A549 treated with RU486 at 1 μM for 4 hours (cell line): ENCODE data around the gene VCX2. TPM values are rescaled to one million over a fixed set of nuclear protein-coding genes. Genes with fewer than 3 reads are reported as not detected.

ENCODE experiments used
- total RNA-seq: library from RNA; stranded (reverse); fragments of 200-300 nt; extraction: Qiagen RNA extraction; gene quantifications from 5 replicates; pipeline ENCODE4 v1.2.3, GENCODE V29; 2022; ENCODE audit warnings: low read depth

Gene VCX2
- not detected in 5 replicates for total RNA-seq

DNA sequence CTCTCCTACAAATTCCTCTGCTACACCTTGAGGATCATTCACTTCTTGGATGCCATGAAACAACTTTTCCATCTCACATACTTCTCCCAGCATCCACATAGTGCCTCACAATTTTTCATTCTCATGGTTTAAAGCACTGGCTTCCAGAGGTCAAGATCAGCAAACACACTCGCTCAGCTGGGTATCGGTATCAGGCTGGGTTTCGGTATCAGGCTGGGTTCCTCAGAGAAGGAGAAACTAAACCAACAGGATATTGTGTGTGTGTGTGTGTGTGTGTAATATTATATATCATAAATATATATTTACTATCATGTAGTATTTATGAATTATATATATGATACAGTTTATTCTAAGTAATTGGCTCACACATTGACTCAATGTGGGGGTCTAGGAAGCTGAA, at the start of gene VCX2:
Gene VCX2, minus strand, starts transcription at position 99 of the 400 bp plus-strand sequence. CDS start 624 bp downstream, outside the sequence.

Other genes starting within 250 kb of the VCX2 start
- 10.4 to 15.6 TPM (median 11.6 TPM) in 5 replicates for gene PNPLA4, start 243.9 kb downstream of the VCX2 start, total RNA-seq